Urinary bladder (tissue), 4 donors: ENCODE data around the gene SLC9A9. TPM values are rescaled to one million over a fixed set of nuclear protein-coding genes. Genes with fewer than 3 reads are reported as not detected.

Experiments
- DNase-seq: peaks from one replicate; pipeline ENCODE4 v3.0.0-alpha.2; 2015; ENCODE audit errors: extremely low spot score
- H3K27ac ChIP-seq: one replicate; pipeline ENCODE4 v1.5.1; 2013; ENCODE audit warnings: low read depth, mild to moderate bottlenecking, moderate library complexity
- H3K36me3 ChIP-seq: one replicate; pipeline ENCODE4 v1.6.1; 2013; ENCODE audit warnings: mild to moderate bottlenecking, moderate library complexity; ENCODE audit not compliant: insufficient read depth
- H3K4me1 ChIP-seq: one replicate; pipeline ENCODE4 v1.6.1; 2013; ENCODE audit warnings: mild to moderate bottlenecking, moderate library complexity; ENCODE audit not compliant: insufficient read depth
- H3K4me3 ChIP-seq: one replicate; pipeline ENCODE4 v1.5.1; 2013; ENCODE audit warnings: low read depth, low read length
- WGBS: extraction: QIAGEN DNeasy Blood & Tissue Kit; methylation state at CpG from one replicate; pipeline ENCODE4 v1.1.7; 2013; 5-methylcytosine and 5-hydroxymethylcytosine counted together
- polyA plus RNA-seq: library from polyadenylated mRNA; stranded (reverse); fragments of 200-250 nt; gene quantifications from one replicate; pipeline ENCODE4 v1.2.3, GENCODE V29; 2013
- total RNA-seq: library from RNA; depleted of rRNA; stranded (reverse); fragments of >200 nt; gene quantifications from one replicate; pipeline ENCODE4 v1.2.3, GENCODE V29; 2014
- donor health status: healthy with polysubstance abuse.
- donor health status: healthy.

The SLC9A9 gene
- total and polyA plus RNA-seq, 2 donors: 28.7 to 46.2 TPM

DNA sequence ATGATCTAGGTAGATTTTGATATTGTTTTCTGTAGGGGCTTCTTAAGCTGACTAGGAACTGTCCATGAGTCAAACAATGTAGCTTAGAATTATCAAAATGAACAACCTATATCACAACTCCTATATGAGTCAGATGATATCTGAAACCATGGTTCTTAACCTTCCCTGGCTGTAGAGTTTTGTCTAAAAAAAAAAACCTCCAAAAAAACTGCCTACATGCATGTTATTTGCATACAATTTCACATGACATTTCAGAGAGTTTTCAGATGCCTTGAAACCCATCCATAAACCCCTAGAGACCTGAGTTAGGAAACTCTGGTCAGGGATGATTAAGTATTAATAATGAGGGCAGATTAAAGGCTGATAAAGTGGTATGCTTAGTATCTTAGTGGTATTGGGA, 571.7 kb downstream of the SLC9A9 start:
- no peaks in the 10 kb centered on the region for H3K36me3 ChIP-seq
- DNase-seq: no peak
- H3K4me3 ChIP-seq: no peak overlapping the region
- no peaks in the 10 kb centered on the region for H3K4me1 ChIP-seq
- H3K27ac ChIP-seq: no peak overlapping the region

DNA sequence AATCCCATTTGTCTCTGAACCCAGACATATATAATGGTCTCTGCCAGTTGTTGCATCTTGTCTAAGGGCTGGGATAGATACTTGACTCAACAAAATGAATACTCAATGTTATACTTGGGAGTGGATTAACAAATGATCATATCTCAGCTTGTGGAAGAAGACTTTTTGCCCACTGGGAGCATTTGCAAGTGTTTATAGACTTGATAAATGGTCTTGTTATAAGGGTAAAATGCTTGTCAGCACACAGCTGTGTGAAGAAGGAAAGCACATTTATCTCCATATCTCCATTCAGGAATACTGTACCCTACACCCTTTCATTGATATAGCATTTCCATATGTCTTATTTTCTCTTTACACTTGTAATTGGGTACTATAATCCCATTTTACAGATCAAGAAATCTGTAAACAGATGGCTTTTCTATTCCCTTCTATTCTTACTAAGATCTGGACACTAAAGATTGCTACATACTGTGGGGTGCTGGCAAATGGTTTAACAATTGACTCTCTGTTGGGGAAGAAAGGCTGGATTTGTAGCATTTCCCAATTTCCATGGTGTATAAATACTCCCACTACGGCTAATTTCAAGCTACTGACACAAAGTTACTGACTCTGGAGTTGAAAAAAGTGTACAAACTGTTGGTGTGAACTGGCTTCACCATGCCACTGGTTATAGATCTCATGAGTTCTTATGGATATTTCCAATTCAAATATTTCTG, 574.1 kb downstream of the SLC9A9 start:
- 96% methylated on average over 1 of the region's 1 CpG for WGBS
- Histone ChIP-seq H3K27ac (no peak overlapping the region), H3K4me1 (no peaks in the 10 kb centered on the region), H3K4me3 (no peak overlapping the region), H3K36me3 (no peaks in the 10 kb centered on the region)
- DNase-seq: no peak

DNA sequence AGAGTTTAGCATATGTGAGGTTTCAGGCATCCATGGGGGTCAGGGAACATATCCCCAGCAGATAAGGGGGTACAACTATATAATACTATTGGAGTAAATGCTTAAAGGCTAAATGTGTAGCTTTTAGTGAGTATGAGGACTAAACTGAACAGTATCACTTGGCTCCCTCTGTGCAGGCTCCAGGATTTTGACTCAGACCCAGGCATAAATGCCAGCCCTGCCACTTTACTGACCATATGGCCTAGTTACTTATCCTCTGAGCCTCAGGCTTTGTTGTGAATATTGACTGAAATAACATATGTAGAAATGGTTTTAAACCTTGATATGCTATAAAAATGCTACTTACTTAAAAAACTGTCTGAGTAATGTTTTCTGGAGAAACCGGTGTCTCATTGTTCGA, 577.1 kb downstream of the SLC9A9 start:
- WGBS: 98% methylated on average over 2 of the region's 2 CpGs
- Histone ChIP-seq H3K36me3 (no peaks in the 10 kb centered on the region), H3K27ac (no peak overlapping the region), H3K4me3 (no peak overlapping the region), H3K4me1 (no peaks in the 10 kb centered on the region)
- no peak for DNase-seq

DNA sequence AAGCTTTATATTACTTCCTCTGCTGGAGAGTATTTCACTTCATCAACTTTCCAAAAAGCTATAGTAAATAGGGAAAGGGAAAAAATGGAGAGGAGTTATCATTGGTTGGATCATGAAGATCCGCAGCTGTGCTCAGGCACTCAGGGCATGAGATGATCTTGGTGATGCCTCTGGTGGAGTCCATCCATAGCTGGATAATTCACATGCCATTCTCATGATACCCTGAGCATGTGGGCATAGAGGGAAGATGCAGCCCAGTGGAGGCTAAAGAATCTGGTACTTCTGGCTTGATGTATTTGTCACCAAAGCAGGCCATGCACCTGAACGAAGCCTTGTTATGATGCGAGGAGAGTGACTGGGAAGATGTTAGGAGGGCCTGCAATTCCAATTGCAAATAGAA, 578.5 kb downstream of the SLC9A9 start:
- WGBS: 93% methylated on average over 3 of the region's 3 CpGs
- Histone ChIP-seq H3K4me1 (no peaks in the 10 kb centered on the region), H3K4me3 (no peak overlapping the region), H3K36me3 (no peaks in the 10 kb centered on the region), H3K27ac (no peak overlapping the region)
- DNase-seq: no peak

DNA sequence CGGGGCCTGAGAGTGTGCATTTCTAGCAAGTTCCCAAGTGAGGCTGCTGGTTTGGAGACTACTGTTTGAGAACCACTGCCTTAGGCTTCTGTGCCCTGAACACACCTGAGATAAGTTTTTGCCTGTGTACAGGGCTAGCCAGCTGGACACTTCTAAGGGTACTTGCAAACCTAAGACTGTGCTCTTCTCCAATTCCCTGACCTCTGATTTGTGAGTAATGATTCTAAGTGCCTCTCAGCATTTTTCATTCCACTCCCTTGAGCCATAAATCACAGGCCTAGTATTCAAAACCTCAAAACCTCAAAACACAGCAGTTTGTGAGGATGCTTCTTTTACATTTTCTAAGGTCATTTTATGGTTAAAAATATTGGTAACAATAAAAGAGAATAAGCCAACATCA, 580.3 kb downstream of the SLC9A9 start:
- H3K4me1 ChIP-seq: no peaks in the 10 kb centered on the region
- no peak overlapping the region for H3K27ac ChIP-seq
- no peak overlapping the region for H3K4me3 ChIP-seq
- WGBS: 98% methylated on average over 1 of the region's 1 CpG
- H3K36me3 ChIP-seq: no peaks in the 10 kb centered on the region
- no peak for DNase-seq

DNA sequence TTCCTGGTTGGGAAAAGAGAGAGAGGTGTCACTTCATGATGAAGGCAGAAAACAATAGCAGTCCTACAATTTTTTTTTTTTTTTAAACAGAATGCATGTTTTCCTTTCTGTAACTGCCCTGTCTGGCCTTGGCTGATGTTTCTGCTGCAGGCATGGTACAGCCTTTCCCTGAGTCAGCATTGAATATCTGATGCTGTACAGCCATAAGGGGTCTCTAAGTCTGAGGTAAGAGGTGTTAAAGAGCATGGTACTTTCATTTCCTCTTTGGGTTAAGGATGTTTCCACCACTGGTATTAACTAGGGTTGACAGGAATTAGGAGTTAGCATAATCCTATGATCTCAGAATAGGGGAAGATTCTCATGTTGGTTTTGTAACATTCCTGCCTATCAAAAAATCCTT, 581.3 kb downstream of the SLC9A9 start:
- Histone ChIP-seq H3K27ac (no peak overlapping the region), H3K36me3 (no peaks in the 10 kb centered on the region), H3K4me3 (no peak overlapping the region), H3K4me1 (no peaks in the 10 kb centered on the region)
- no peak for DNase-seq

DNA sequence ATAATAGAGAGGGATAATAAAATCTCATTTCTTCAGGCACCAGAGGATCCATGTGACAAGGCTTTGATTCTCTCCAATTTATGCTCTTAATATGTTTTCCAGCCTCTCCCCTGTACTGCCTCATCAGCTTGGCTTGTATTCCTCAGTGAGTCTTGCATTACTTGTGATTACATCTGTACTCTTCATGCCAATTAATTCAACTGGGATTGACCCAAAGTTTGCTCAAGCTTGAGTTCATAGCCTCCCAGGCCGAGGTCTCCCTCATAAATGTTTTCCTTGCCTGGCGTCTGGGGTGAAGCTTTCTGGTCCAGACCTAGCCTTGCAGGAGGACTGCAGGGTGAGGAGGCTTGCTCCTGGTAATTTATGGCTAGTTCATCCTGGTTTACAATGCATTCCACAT, 581.8 kb downstream of the SLC9A9 start:
- WGBS: 63% methylated on average over 2 of the region's 2 CpGs
- no peak overlapping the region for H3K4me3 ChIP-seq
- no peak overlapping the region for H3K27ac ChIP-seq
- DNase-seq: peak; percentile 42
- no peaks in the 10 kb centered on the region for H3K4me1 ChIP-seq
- no peaks in the 10 kb centered on the region for H3K36me3 ChIP-seq

DNA sequence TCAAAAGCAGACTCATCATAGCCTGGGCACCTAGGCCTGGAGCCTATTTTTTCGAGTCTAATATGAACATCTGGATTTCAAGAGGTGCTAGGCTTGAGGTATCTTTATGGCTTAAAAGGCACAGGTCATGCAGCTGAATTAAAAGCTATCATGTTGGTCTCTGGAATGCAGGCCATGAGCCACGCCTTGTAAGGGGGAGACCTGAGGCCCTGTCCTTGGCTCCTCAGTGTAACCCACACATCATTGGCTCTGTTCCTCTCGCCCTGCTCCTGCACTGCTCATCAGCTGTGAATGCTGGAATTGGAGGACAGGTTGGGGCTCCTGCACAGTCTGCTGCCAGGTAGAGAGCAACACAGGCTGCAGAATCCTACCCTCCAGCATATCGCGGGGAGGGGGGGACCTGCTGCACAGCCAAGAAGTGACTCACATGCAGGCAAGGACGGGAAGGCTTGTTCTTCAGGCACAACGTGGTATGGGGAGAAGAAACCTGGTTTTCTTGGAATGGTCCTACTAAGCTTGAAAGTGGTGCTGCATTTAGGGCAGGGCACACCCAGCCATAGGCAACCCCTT, 582.7 kb downstream of the SLC9A9 start:
- Histone ChIP-seq H3K4me3 (no peak overlapping the region), H3K27ac (no peak overlapping the region), H3K4me1 (no peaks in the 10 kb centered on the region), H3K36me3 (no peaks in the 10 kb centered on the region)
- WGBS: 91% methylated on average over 7 of the region's 7 CpGs
- DNase-seq: no peak

DNA sequence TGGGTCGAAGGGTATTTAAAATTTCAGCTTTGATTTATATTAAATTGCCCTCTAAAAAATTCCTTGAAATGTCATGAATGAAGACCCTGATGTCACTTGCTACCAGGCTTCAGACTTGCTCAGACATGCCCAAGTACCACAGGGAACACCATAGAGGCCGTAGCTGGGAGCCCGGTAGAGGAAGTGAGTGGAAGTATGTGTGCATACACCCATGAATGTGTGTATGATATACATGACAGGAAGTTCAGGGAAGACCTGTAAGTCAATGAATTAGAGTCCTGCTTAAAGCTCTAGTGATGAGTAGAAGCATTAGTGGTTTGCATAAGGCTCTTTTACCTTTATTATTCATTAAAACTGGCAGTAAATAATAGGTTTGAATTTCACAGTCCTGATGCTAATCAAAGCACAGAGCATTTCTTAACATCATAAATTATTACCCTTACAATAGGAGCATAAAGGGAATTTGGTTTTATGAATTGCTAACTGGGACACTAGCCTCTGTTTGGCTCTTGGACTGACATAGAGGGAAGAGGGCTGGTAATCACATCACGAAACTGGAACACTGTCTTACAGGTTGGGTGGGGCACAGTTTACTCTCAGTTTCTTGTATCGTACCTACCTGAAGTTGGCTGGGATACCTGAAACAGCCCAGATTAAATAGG, 584.3 kb downstream of the SLC9A9 start:
- no peak overlapping the region for H3K27ac ChIP-seq
- no peak overlapping the region for H3K4me3 ChIP-seq
- 76% methylated on average over 5 of the region's 5 CpGs for WGBS
- H3K4me1 ChIP-seq: no peaks in the 10 kb centered on the region
- DNase-seq: no peak
- no peaks in the 10 kb centered on the region for H3K36me3 ChIP-seq

DNA sequence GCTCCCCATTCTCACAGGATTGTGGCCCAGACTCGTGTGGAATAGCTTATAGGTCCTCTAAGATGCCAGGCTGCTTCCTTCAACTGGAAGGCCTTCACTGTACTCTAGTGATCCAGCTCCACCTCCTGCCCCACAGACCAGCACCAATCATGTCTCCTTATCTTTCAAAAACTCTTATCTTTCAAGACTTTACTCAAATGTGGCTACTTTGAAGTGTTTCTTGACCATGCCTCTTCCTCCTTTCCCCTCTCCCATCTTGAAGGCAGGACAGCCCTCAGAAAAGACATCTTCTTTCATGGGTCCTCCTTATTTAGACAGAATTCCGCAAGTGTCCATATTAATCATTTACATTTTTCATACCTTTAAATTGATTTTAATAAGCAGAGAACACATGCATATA, 586.4 kb downstream of the SLC9A9 start:
- Histone ChIP-seq H3K4me1 (no peaks in the 10 kb centered on the region), H3K4me3 (no peak overlapping the region), H3K27ac (no peak overlapping the region), H3K36me3 (no peaks in the 10 kb centered on the region)
- WGBS: 84% methylated on average over 2 of the region's 2 CpGs
- no peak for DNase-seq

DNA sequence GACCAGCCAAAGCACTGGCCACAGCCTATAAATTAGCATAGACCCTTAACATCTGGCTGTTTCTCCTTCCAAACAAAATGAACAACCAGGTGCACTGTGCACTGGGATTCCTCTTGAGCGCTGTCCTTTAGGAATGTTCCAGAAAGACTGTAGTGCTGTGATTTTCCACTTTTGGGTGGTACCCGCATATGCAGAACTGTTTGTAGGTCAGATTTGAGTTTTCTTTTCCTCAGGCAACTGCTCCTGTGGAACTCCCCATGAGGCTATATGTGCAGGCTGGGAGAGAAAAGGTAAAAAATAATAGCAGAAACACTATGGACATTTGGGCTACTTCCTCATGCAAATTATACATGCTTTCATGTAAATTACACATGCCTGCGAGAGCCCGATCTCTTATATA, 589.6 kb downstream of the SLC9A9 start:
- DNase-seq: no peak
- no peak overlapping the region for H3K4me3 ChIP-seq
- no peaks in the 10 kb centered on the region for H3K36me3 ChIP-seq
- 97% methylated on average over 4 of the region's 4 CpGs for WGBS
- no peak overlapping the region for H3K27ac ChIP-seq
- H3K4me1 ChIP-seq: no peaks in the 10 kb centered on the region

DNA sequence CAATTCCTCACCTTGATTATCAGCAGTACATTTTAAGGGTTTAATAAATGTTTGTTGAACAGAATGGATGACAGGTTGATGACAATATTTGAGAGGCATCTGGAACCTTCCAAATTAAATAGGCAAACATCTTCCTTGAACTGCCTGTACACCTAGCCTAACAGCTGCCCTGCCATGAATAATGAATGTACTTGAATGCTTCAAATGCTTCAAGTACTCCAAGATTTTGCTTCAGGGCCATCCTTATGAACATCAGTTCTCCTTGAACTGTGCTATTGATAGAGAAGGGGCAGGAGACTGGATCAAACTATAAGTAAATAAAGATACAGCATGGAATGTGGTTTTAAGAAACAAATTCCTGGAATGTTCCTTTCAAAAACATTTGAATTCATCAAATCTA, 591.9 kb downstream of the SLC9A9 start:
- DNase-seq: no peak
- no peaks in the 10 kb centered on the region for H3K4me1 ChIP-seq
- no peaks in the 10 kb centered on the region for H3K36me3 ChIP-seq
- no peak overlapping the region for H3K4me3 ChIP-seq
- no peak overlapping the region for H3K27ac ChIP-seq

DNA sequence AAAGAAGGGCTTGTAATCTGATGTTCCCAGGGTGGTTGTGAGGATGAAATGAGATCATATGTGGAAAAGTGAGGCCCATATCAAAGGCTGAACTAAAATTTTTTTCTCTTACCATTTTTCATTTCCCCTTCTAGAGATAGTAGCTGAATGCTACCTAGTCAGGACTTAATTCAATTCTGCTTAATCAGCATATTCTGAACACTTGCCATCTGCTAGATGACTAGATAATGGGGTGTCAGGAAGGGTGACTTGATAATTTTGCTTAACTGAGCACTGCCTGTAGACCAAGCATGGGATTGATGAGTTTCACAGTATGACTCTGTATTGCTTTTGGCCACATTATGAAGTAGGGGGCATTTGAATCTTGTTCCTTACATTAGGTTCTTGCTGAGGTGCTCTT, 592.5 kb downstream of the SLC9A9 start:
- Histone ChIP-seq H3K4me3 (no peak overlapping the region), H3K36me3 (no peaks in the 10 kb centered on the region), H3K27ac (no peak overlapping the region), H3K4me1 (no peaks in the 10 kb centered on the region)
- DNase-seq: no peak

DNA sequence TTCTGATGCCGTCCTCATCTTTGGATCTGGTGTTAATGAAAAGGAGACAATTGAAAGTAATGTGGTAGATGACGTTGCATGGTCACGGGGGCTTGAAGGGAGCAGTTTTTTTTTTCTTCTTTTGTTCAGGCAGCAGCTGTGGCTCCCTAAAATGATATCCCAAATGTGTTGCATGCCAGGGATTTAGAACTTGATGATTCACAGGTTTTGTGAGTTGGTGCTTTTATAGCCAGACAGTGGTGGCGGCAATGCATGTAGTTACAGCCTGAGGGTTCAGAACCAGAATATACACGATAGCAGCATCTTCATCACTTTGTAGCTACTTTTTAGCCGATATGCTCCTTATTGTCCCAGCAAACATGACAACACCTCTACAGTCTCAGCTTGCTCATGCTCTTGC, 595.3 kb downstream of the SLC9A9 start:
- H3K4me3 ChIP-seq: no peak overlapping the region
- WGBS: 88% methylated on average over 6 of the region's 6 CpGs
- DNase-seq: no peak

More for the DNA sequence above, 595.3 kb downstream of the SLC9A9 start:
- H3K4me1 ChIP-seq: no peaks in the 10 kb centered on the region
- H3K36me3 ChIP-seq: no peaks in the 10 kb centered on the region
- no peak overlapping the region for H3K27ac ChIP-seq
